ENCODE results near the gene MAP2K2. TPM values are rescaled to one million over a fixed set of nuclear protein-coding genes. Genes with fewer than 3 reads are reported as not detected.

Gene MAP2K2
- total RNA-seq, 4 donors from 2014 or later: 89.0 to 111 (median 106) TPM

DNA sequence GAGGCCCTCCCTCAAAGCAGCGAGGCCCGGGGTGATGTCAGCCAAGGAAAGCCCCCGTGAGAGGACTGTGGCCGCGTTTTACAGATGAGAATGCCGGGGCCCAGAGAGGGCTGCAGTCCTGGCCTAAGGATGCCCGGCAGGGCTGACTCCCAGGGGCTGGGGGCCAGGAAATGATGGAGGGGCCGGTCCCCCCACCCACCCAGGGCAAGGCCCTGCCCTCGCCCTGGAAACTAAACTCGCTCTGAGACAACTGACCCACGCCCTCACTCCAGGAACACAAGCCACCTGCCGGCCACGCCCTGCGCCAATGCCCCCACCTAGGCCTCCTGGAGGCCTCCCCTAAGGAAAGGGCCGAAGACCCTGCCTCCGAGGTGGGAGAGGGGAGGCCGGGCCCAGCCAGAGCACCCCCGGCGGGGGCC, 64.5 kb downstream of the MAP2K2 start:
- DNase-seq (ENCODE audit: low spot score in 2 of 2): no peak
- WGBS, 2 donors: 28 to 35% methylated on average over 16 to 19 of the region's 19 CpGs
- intact Hi-C loops (cut with DNase I; ENCODE audit: low total_unique reads): loop anchor here (5.0 kb wide), 1 partner anchor 1618 kb away; no protein-coding TSS in a partner anchor
- no peak overlapping the region for H3K4me3 ChIP-seq (ENCODE audit: low read depth, poor library complexity, severe bottlenecking)
- no peak for TF ChIP-seq POLR2A (IDR thresholded peaks at IDR 0.05)
- TF ChIP-seq, protein P1, sequence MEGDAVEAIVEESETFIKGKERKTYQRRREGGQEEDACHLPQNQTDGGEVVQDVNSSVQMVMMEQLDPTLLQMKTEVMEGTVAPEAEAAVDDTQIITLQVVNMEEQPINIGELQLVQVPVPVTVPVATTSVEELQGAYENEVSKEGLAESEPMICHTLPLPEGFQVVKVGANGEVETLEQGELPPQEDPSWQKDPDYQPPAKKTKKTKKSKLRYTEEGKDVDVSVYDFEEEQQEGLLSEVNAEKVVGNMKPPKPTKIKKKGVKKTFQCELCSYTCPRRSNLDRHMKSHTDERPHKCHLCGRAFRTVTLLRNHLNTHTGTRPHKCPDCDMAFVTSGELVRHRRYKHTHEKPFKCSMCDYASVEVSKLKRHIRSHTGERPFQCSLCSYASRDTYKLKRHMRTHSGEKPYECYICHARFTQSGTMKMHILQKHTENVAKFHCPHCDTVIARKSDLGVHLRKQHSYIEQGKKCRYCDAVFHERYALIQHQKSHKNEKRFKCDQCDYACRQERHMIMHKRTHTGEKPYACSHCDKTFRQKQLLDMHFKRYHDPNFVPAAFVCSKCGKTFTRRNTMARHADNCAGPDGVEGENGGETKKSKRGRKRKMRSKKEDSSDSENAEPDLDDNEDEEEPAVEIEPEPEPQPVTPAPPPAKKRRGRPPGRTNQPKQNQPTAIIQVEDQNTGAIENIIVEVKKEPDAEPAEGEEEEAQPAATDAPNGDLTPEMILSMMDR (IDR thresholded peaks at IDR 0.05): no peak

DNA sequence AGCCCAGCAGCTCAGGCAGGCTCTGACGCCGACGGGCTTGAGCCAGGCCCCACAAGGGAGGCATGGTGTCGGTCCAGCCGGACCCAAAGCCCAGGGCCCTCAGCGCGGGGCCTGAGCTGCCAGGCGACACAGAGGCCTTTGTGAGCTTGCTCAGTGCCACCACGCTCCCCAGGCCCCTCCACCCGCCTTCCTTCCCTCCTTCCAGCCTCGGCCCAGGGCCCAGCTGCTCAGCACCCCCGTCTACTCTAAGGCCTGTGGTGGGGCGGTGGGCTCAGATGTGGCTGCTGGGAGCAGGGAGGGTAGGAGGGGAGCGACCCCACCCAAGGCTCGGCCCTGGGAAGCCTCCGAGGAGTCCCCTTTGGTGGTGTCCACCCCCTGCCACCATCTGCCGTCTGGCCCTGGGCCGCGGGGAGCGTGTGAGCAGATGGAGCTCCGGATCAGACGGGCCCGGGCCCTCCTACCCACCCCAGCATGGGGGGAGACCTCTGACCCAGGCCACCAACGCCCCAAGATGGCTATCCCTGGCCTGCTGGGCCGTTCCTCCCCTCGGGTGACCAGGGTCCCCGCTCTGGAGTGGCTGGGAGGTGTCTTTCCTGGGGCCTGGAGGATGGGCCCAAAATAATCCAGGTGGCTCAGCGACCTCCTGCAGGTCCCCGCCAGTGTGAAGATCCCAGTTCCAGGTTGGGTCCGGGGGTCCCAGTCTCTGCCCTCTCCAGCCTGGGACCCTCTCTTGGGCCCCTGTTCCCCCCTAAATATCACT, 65.0 kb downstream of the MAP2K2 start:
- intact Hi-C loops (cut with DNase I; ENCODE audit: low total_unique reads): loop anchor here (5.0 kb wide), 1 partner anchor 1618 kb away; no protein-coding TSS in a partner anchor
- TF ChIP-seq POLR2A (IDR thresholded peaks at IDR 0.05): no peak
- TF ChIP-seq, protein P1 (IDR thresholded peaks at IDR 0.05): no peak
- H3K4me3 ChIP-seq (ENCODE audit: low read depth, poor library complexity, severe bottlenecking): peak overlapping the region; percentile 0
- WGBS, 2 donors: 12 to 16% methylated on average over 17 to 28 of the region's 30 CpGs
- DNase-seq (ENCODE audit: low spot score in 2 of 2): peak in 1 of 2 donors; percentile 91

DNA sequence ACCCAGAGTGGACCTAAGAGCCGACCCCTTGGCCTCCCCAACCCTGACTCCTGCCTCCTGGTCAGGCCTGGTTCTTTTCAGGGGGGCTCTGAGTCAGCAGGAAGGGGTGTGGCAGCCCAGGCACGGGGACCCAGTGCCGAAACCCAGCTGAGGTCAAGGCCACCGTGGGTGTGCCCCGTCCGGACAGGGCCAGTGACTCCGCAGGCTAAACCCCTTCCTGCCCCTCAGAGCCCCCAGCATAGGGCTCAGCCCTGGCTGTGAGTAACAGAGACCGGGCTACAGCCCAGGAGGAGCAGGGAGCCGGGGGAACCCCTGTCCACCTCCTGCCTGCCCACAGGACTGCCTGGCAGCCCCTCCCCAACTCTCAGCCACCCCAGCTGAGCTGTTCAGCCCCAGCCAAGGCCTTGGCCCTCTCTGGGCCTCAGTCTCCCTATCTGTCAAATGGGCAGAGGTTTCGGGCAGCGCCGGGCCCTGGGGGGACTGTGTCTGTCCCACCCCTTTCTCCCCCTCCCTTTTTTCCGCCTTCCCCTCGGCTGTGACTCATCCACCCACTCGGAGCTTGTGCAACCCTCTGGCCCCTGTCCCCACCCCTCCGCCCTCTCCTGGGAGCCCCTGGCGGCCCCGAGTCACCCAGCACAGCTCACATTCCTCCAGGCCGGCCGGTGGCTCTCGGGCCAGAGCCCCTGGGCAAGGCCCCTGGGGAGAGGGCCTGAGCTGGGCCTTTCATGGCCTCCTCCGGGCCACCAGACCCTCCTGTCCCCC, 65.8 kb downstream of the MAP2K2 start:
- TF ChIP-seq POLR2A (IDR thresholded peaks at IDR 0.05): no peak
- TF ChIP-seq, protein P1 (IDR thresholded peaks at IDR 0.05): no peak
- H3K4me3 ChIP-seq (ENCODE audit: low read depth, poor library complexity, severe bottlenecking): peak overlapping the region; percentile 0
- 9 to 16% methylated on average over 15 to 18 of the region's 22 CpGs for WGBS, 2 donors
- DNase-seq (ENCODE audit: low spot score in 2 of 2): peak; percentile 89 to 98
- intact Hi-C loops (cut with DNase I; ENCODE audit: low total_unique reads): loop anchor here (5.0 kb wide), 1 partner anchor 1619 kb away; no protein-coding TSS in a partner anchor

DNA sequence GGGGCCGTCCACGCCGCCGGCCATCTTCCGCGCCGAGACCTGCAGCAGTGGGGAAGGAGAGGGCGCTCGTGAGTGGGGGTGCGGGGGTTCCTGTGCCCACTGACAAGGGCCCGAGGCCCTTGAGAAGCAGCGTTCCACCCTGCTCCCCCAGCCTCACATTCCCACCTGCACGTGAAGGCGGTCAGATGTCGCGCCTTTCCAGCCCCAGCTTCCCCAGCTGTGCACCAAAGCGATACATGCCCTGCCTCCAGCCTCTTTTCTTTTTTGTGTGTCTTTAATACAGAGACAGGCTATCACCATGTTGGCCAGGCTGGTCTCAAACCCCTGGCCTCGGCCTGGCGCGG, 68.7 kb downstream of the MAP2K2 start:
- DNase-seq (ENCODE audit: low spot score in 2 of 2): no peak
- no peak overlapping the region for H3K4me3 ChIP-seq (ENCODE audit: low read depth, poor library complexity, severe bottlenecking)
- TF ChIP-seq, protein P1 (IDR thresholded peaks at IDR 0.05): no peak
- no peak for TF ChIP-seq POLR2A (IDR thresholded peaks at IDR 0.05)
- 89 to 94% methylated on average over 20 of the region's 20 CpGs for WGBS, 2 donors
- intact Hi-C loops (cut with DNase I; ENCODE audit: low total_unique reads): loop anchor here (5.0 kb wide), 1 partner anchor 1622 kb away; no protein-coding TSS in a partner anchor

DNA sequence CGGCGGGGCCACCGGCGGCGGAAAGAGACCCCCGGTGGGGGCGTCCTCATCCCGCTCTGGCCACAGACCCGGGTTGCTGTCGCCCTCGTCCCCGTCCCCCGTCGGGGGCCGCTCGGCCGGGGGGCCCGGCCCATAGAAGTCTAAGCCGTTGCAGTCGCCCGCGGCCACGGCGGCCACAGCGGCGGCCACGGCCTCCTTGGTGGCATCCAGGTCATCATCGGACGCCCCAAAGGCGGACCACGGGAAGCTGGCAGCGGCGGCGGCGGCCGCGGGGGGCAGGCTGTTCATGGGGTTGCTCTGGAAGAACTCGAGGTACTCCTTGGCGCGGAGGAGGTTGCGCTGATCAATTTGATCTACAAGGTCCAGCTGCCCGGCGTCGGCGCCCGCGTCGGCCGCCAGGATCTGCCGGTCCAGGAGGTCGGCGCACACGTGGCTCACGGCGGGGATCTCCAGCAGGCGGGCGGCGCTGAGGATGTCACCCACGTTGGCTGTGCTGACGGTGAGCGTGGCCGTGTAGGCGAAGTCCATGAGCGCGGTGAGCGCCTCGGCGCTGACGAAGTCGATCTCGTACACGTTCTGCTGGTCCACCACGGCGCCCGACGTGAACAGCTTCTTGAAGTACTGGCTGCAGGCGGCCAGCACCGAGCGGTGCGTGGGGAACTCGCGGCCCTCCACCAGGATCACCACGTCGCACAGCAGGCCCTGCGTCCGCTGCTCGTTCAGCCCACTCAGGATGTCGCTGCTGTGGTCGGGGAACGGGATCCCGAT, 69.3 kb downstream of the MAP2K2 start:
- peak in 1 of 2 donors; percentile 81 for DNase-seq (ENCODE audit: low spot score in 2 of 2)
- 94 to 96% methylated on average over 70 to 86 of the region's 91 CpGs for WGBS, 2 donors
- intact Hi-C loops (cut with DNase I; ENCODE audit: low total_unique reads): loop anchor here (5.0 kb wide), 1 partner anchor 1623 kb away; no protein-coding TSS in a partner anchor
- H3K4me3 ChIP-seq (ENCODE audit: low read depth, poor library complexity, severe bottlenecking): no peak overlapping the region
- TF ChIP-seq, protein P1 (IDR thresholded peaks at IDR 0.05): no peak
- TF ChIP-seq POLR2A (IDR thresholded peaks at IDR 0.05): no peak

Measured in lower leg skin (tissue), 4 donors.